WERI-Rb-1 (cell line): ENCODE measurements around the gene KCTD20.

Experiments used
- DNase-seq: peaks from one replicate; pipeline ENCODE4 v3.0.0-alpha.2; 2020
- H3K27ac ChIP-seq: fragments of 250-450 bp; sonication (Bioruptor Pico); 2 replicates; pipeline ENCODE4 v1.5.1; 2020; ENCODE audit warnings: mild to moderate bottlenecking, moderate library complexity
- H3K27me3 ChIP-seq: fragments of 250-450 bp; sonication (Bioruptor Pico); 2 replicates; pipeline ENCODE4 v1.5.1; 2021; ENCODE audit warnings: mild to moderate bottlenecking, low read depth, moderate library complexity; ENCODE audit not compliant: insufficient read depth, severe bottlenecking
- H3K36me3 ChIP-seq: fragments of 250-450 bp; sonication (Bioruptor Pico); 2 replicates; pipeline ENCODE4 v1.5.1; 2020; ENCODE audit warnings: mild to moderate bottlenecking, moderate library complexity
- H3K4me3 ChIP-seq: 2 replicates; pipeline ENCODE4 v1.5.1; 2011; ENCODE audit warnings: low read depth, mild to moderate bottlenecking, control low read depth, low read length
- H3K9me3 ChIP-seq: fragments of 250-450 bp; sonication (Bioruptor Pico); 2 replicates; pipeline ENCODE4 v1.5.1; 2021; ENCODE audit warnings: mild to moderate bottlenecking, moderate library complexity; ENCODE audit not compliant: severe bottlenecking
- TF ChIP-seq, protein P1 (sequence below): IDR thresholded peaks from 2 replicates; pipeline ENCODE4 v1.5.1; 2011; ENCODE audit warnings: low read depth, mild to moderate bottlenecking, control low read depth, inconsistent platforms, low read length

KCTD20 gene

DNA sequence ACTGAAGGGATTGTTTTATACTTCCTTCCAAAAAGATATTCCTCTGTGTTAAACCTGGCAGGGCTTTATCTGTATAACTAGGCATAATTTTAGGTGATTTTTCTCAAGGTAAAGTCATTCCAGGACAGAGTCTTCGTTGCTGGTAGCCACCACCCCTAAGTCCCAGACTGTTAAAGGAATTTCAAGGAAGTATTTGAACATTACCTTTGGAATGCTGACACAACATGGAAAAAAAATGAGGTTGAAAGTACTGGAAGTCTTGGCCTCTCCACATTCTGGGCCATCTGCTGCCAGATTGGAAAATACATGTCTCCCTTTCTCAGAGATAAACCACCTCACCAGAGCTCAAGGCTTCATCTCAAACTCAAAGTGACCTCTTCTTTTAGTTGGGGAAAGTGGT lies 28.3 kb upstream of the KCTD20 start:
- H3K4me3 ChIP-seq: no peak overlapping the region
- H3K27ac ChIP-seq: no peak overlapping the region
- no peak for DNase-seq
- H3K27me3 ChIP-seq: no peaks in the 10 kb centered on the region
- peaks cover 9% of the 10 kb centered on the region for H3K9me3 ChIP-seq
- H3K36me3 ChIP-seq: no peaks in the 10 kb centered on the region
- TF ChIP-seq, protein P1, sequence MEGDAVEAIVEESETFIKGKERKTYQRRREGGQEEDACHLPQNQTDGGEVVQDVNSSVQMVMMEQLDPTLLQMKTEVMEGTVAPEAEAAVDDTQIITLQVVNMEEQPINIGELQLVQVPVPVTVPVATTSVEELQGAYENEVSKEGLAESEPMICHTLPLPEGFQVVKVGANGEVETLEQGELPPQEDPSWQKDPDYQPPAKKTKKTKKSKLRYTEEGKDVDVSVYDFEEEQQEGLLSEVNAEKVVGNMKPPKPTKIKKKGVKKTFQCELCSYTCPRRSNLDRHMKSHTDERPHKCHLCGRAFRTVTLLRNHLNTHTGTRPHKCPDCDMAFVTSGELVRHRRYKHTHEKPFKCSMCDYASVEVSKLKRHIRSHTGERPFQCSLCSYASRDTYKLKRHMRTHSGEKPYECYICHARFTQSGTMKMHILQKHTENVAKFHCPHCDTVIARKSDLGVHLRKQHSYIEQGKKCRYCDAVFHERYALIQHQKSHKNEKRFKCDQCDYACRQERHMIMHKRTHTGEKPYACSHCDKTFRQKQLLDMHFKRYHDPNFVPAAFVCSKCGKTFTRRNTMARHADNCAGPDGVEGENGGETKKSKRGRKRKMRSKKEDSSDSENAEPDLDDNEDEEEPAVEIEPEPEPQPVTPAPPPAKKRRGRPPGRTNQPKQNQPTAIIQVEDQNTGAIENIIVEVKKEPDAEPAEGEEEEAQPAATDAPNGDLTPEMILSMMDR: no peak

DNA sequence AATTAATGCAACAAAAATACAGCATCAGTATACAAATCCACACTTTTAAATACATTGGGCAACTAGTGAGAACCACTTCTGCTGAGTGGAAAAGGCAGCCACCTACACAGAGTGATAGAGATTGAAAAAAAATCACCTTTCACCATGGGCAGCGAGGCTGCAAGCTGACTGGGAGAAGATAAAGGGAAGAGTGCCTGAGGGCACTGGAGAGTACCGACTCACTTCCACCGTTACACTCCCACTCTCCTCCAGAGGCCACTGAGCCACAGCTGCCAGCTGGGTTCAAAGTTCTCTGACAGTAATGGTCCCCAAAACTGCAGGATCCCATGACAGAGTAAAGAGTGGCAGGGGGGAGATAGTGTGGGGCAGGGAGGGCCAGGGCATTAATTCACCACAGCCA lies 24.2 kb upstream of the KCTD20 start:
- TF ChIP-seq, protein P1: no peak
- Histone ChIP-seq H3K36me3 (no peaks in the 10 kb centered on the region), H3K9me3 (peaks cover 2% of the 10 kb centered on the region), H3K27ac (no peak overlapping the region), H3K27me3 (no peaks in the 10 kb centered on the region), H3K4me3 (no peak overlapping the region)
- DNase-seq: no peak

DNA sequence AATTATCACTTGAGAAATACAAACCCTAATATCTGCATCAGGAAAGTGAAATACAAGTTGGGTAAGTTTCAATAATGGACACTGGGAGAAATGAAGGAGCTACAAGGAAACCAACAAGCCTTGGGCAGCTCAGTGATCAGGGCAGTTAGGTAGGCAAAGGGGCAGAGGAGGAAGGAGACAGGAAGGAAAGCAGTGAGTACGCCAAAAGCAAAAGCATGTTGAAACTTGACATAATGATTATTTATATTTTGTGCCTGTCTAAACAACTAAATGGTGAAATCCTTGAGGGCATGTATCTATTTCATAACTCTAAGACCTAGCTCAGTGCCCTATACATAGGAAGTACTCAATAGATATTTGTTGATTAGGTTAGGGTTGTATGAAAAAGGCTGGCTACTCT lies 23.5 kb upstream of the KCTD20 start:
- H3K9me3 ChIP-seq: no peaks in the 10 kb centered on the region
- no peaks in the 10 kb centered on the region for H3K27me3 ChIP-seq
- TF ChIP-seq, protein P1: no peak
- DNase-seq: no peak
- H3K27ac ChIP-seq: no peak overlapping the region
- no peaks in the 10 kb centered on the region for H3K36me3 ChIP-seq
- H3K4me3 ChIP-seq: no peak overlapping the region

DNA sequence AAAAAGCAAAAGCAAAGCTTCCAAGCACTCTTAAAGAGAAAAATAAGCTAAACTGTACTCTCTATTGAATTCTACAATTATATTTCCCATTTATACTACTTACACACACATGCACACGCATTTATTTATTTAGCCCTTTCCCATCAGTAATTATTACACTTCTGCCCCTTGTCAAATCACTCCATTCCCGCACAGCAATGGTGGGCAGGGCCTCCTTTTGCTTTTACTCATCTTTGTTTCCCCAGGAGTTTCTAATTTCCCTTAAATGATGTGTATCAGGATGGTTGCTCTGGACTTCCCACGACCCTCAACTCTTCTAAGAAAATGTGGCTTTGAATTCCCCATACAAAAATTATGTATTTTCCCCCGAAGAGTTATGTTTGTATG lies 20.1 kb upstream of the KCTD20 start:
- H3K36me3 ChIP-seq: no peaks in the 10 kb centered on the region
- DNase-seq: no peak
- no peaks in the 10 kb centered on the region for H3K9me3 ChIP-seq
- H3K27me3 ChIP-seq: no peaks in the 10 kb centered on the region
- TF ChIP-seq, protein P1: no peak
- H3K4me3 ChIP-seq: peak overlapping the region; percentile 49
- peak overlapping the region; percentile 47 for H3K27ac ChIP-seq

DNA sequence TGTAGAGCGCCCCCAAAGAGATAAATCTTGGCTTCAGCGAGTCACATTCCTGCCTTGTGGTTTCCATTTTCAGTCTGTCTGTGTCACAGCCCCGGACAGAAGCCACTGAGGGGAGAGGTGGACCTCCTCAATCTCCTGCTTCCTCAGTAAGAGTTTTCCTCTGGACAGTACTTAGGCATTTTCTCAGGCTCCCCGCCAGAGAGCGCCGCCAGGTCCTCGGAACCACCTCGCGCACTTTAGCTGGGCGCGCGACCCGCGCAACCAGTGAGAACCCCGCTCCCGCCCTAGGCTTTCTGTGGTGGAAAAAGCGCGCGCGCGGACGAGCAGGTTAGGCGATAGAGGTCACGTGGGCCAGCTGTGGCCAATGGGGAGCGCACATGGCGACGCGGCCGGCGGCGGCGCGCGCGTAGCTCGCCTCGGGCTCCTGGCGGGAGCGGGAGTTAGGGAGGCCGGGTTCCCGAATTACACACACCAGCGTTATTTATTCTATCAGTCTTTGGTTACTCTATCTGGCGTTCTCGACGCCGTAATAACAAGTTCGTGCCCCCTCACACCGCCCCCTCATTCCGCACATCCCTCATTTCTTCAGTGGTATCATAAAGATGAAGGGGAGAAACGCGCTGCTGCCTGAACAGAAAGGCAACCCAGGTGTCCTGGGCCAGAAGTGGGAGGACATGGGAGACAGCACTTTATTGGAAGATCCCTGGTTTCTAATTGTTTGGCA lies 19.5 kb upstream of the KCTD20 start:
- Histone ChIP-seq H3K9me3 (no peaks in the 10 kb centered on the region), H3K36me3 (no peaks in the 10 kb centered on the region), H3K27ac (peak overlapping the region; percentile 78), H3K27me3 (no peaks in the 10 kb centered on the region), H3K4me3 (peak overlapping the region; percentile 49)
- DNase-seq: peak; percentile 100
- TF ChIP-seq, protein P1: peak; percentile 88

DNA sequence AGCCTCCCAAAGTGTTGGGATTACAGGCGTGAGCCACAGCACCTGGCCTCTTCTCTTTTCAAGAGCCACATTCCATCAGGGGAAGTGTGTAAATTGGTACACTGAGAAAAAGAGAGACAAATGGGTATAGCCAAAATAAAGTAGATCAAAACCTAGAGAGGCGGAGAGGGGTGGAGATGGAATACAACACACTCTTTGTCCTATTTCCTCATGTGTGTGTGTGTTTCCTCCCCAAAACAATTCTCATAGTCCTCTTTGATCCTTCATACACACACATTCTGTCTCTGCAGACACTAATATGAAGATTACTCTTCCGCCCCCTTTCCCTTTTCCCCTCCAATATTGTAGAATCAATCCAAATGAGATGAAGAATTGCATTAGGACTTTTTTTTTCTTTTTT lies 16.2 kb upstream of the KCTD20 start:
- TF ChIP-seq, protein P1: no peak
- Histone ChIP-seq H3K36me3 (no peaks in the 10 kb centered on the region), H3K9me3 (no peaks in the 10 kb centered on the region), H3K27ac (no peak overlapping the region), H3K27me3 (no peaks in the 10 kb centered on the region), H3K4me3 (no peak overlapping the region)
- no peak for DNase-seq
